GM12878 (cell line): ENCODE results near the gene ARL14. TPM values are rescaled to one million over a fixed set of nuclear protein-coding genes. Genes with fewer than 3 reads are reported as not detected.
A peak's percentile ranks its signal among the peaks of the same experiment; 100 is the strongest.

Experiments used
- ATAC-seq: fragments of 200-7000 bp; cut with Tn5 transposase; 3 replicates; pipeline ENCODE4 v1.9.1; 2020; ENCODE audit warnings: mild to moderate bottlenecking, moderate library complexity
- BruUV-seq: library from RNA; stranded (reverse); fragments of 400-500 nt; replicated peaks from 2 replicates; lab custom pipeline; 2021; lab: Mats Ljungman, UMichigan
- CTCF ChIA-PET: fragments of 300-600 bp; sonication (Branson Sonifier 250); formaldehyde crosslinking; extraction: SDS; loops from one replicate; lab custom pipeline; 2021; ENCODE audit warnings: inconsistent platforms; lab: Yijun Ruan, JAX
- POLR2A ChIA-PET: fragments of 350-600 bp; formaldehyde crosslinking; extraction: SDS; loops from one replicate; lab custom pipeline; 2021; ENCODE audit warnings: inconsistent platforms; lab: Charles Lee
- RAD21 ChIA-PET: fragments of 300-600 bp; sonication (Branson Sonifier 250); formaldehyde crosslinking; loops from one replicate; lab custom pipeline; 2023; ENCODE audit warnings: antibody characterized with exemption; ENCODE audit not compliant: unreplicated experiment; lab: Charles Lee
- SMC1A ChIA-PET: fragments of 300-600 bp; sonication (Branson Sonifier 250); formaldehyde crosslinking; loops from one replicate; lab custom pipeline; 2023; ENCODE audit not compliant: unreplicated experiment, uncharacterized antibody; lab: Charles Lee
- DNase-seq: peaks from one replicate; pipeline ENCODE4 v3.0.0-alpha.2; 2011; ENCODE audit warnings: low read depth, low spot score
- FAIRE-seq: peaks from 3 replicates; lab custom pipeline; 2011; peaks lifted over from hg19 to GRCh38; lab: Jason Lieb, UNC
- H2AFZ ChIP-seq: 2 replicates; pipeline ENCODE4 v1.6.0; 2011; ENCODE audit warnings: low read depth, low read length, control low read depth; ENCODE audit not compliant: control insufficient read depth
- H3K27ac ChIP-seq: 2 replicates; pipeline ENCODE4 v1.5.1; 2011; ENCODE audit warnings: control low read depth; ENCODE audit not compliant: control insufficient read depth, insufficient read depth
- H3K27me3 ChIP-seq, 2 experiments: replicated peaks in 1 of 2; 2 replicates each; pipeline versions ENCODE4 v1.6.0 to v1.6.1; 2011; ENCODE audit warnings: low read length in 1 of 2; ENCODE audit not compliant: control insufficient read depth in 2 of 2, insufficient read depth in 2 of 2
- H3K36me3 ChIP-seq, 2 experiments: 2 replicates each; pipeline ENCODE4 v1.5.1; 2011; ENCODE audit warnings: low read length in 1 of 2; ENCODE audit not compliant: control insufficient read depth in 2 of 2, insufficient read depth in 2 of 2
- H3K4me1 ChIP-seq: 2 replicates; pipeline ENCODE4 v1.6.1; 2011; ENCODE audit warnings: mild to moderate bottlenecking, low read length, moderate library complexity, mixed read lengths; ENCODE audit not compliant: control insufficient read depth, insufficient read depth
- H3K4me2 ChIP-seq: 2 replicates; pipeline ENCODE4 v1.6.0; 2011; ENCODE audit warnings: control low read depth; ENCODE audit not compliant: control insufficient read depth, insufficient read depth
- H3K4me3 ChIP-seq: fragments of 200-600 bp; sonication (generic); 2 replicates; pipeline ENCODE4 v1.5.1; 2016
- H3K79me2 ChIP-seq: 2 replicates; pipeline ENCODE4 v1.6.0; 2011; ENCODE audit warnings: low read length; ENCODE audit not compliant: control insufficient read depth, insufficient read depth
- H3K9ac ChIP-seq: 2 replicates; pipeline ENCODE4 v1.8.0; 2011; ENCODE audit warnings: low read length, control low read depth, mixed read lengths; ENCODE audit not compliant: control insufficient read depth, insufficient read depth
- H3K9me3 ChIP-seq: replicated peaks from 3 replicates; pipeline ENCODE4 v1.5.1; 2011; ENCODE audit warnings: mild to moderate bottlenecking, low read length; ENCODE audit not compliant: control insufficient read depth, insufficient read depth
- H4K20me1 ChIP-seq: 2 replicates; pipeline ENCODE4 v1.6.0; 2011; ENCODE audit not compliant: control insufficient read depth, insufficient read depth
- BCLAF1 ChIP-seq: fragments of 450-650 bp; IDR thresholded peaks from 2 replicates; pipeline ENCODE4 v1.6.1; 2017; ENCODE audit warnings: antibody characterized with exemption, mild to moderate bottlenecking, moderate library complexity
- BHLHE40 ChIP-seq, 2 experiments: fragments of 450-650 bp in 1 of 2; IDR thresholded peaks; 2 replicates each; pipeline ENCODE4 v1.6.1; 2011 to 2017; ENCODE audit warnings: low read depth in 2 of 2, borderline replicate concordance in 1 of 2, improper control_type of control experiment in 1 of 2, low read length in 1 of 2, mild to moderate bottlenecking in 1 of 2
- CHD4 ChIP-seq: fragments of 200-600 bp; sonication (generic); IDR thresholded peaks from 2 replicates; pipeline ENCODE4 v1.6.1; 2016; ENCODE audit warnings: mild to moderate bottlenecking
- EGR1 ChIP-seq, 2 experiments: IDR thresholded peaks; 1 replicate in 1 of 2; 2 replicates in 1 of 2; pipeline ENCODE4 v1.6.1; 2011 to 2012; ENCODE audit warnings: low read depth in 2 of 2, low read length in 2 of 2, borderline replicate concordance in 1 of 2, mild to moderate bottlenecking in 1 of 2, moderate library complexity in 1 of 2
- EP300 ChIP-seq, 2 experiments: fragments of 150-350 bp in 1 of 2; IDR thresholded peaks; 2 replicates each; pipeline ENCODE4 v1.6.1; 2011 to 2012; ENCODE audit warnings: low read depth in 2 of 2, low read length in 2 of 2, borderline replicate concordance in 1 of 2, improper control_type of control experiment in 1 of 2, inconsistent platforms in 1 of 2; ENCODE audit not compliant: control insufficient read depth in 1 of 2
- HSF1 ChIP-seq: fragments of 150-350 bp; IDR thresholded peaks from 2 replicates; pipeline ENCODE4 v1.6.1; 2014; ENCODE audit warnings: mild to moderate bottlenecking, low read depth, low read length
- MXI1 ChIP-seq: fragments of 150-350 bp; IDR thresholded peaks from 2 replicates; pipeline ENCODE4 v1.6.1; 2011; ENCODE audit warnings: low read depth, mild to moderate bottlenecking, inconsistent platforms, low read length, improper control_type of control experiment
- NFYA ChIP-seq: IDR thresholded peaks from 2 replicates; pipeline ENCODE4 v1.6.1; 2011; ENCODE audit warnings: low read depth, mild to moderate bottlenecking, low read length, improper control_type of control experiment, borderline replicate concordance
- NFYB ChIP-seq: IDR thresholded peaks from 2 replicates; pipeline ENCODE4 v1.6.1; 2011; ENCODE audit warnings: low read depth, mild to moderate bottlenecking, low read length, improper control_type of control experiment, moderate library complexity; ENCODE audit not compliant: insufficient read depth
- PML ChIP-seq: IDR thresholded peaks from 2 replicates; pipeline ENCODE4 v1.6.1; 2012; ENCODE audit warnings: low read length, inconsistent platforms
- RAD51 ChIP-seq: fragments of 450-650 bp; IDR thresholded peaks from 2 replicates; pipeline ENCODE4 v1.6.1; 2016; ENCODE audit warnings: moderate library complexity, mild to moderate bottlenecking, inconsistent platforms
- RBBP5 ChIP-seq: fragments of 200-600 bp; sonication (generic); conservative IDR thresholded peaks from 2 replicates; pipeline ENCODE4 v1.6.1; 2016
- SMAD1 ChIP-seq: fragments of 450-650 bp; IDR thresholded peaks from 2 replicates; pipeline ENCODE4 v1.6.1; 2018; ENCODE audit warnings: mild to moderate bottlenecking, low read depth; ENCODE audit not compliant: partially characterized antibody
- SPI1 ChIP-seq: IDR thresholded peaks from 2 replicates; pipeline ENCODE4 v1.6.1; 2011; ENCODE audit warnings: low read depth, mild to moderate bottlenecking, low read length, moderate library complexity, borderline replicate concordance; ENCODE audit not compliant: insufficient read depth
- SREBF2 ChIP-seq: IDR thresholded peaks from 2 replicates; pipeline ENCODE4 v1.6.1; 2012; ENCODE audit warnings: mild to moderate bottlenecking, low read length
- WGBS: methylation state at CpG from one replicate; pipeline ENCODE4 v1.1.6; 2016; ENCODE audit warnings: low lambda C conversion rate; ENCODE audit not compliant: insufficient replicate concordance, insufficient coverage; ENCODE audit errors: missing lambda C conversion rate; 5-methylcytosine and 5-hydroxymethylcytosine counted together
- in situ Hi-C: fragments of 300-500 bp; cut with MboI; formaldehyde crosslinking; loops from 9 replicates; pipeline ENCODE4 v1.14.3; 2018; ENCODE audit warnings: mixed read lengths
- intact Hi-C: fragments of 100-400 bp; cut with micrococcal nuclease; formaldehyde crosslinking; loops from one replicate; pipeline ENCODE4 v1.14.2; 2022; ENCODE audit not compliant: unreplicated experiment
- polyA plus RNA-seq, 11 experiments: library from polyadenylated mRNA; depleted of rRNA in 4 of 11; unstranded in 6 of 11; stranded (reverse) in 5 of 11; fragments of >200 nt; fragmentation: Nextera tagmentation in 4 of 11; fragmentation: Illumina TruSeq in 1 of 11; extraction: Ambion mirVana in 4 of 11; extraction: Trizol in 1 of 11; gene quantifications; 1 replicate in 1 of 11; 2 replicates in 10 of 11; pipeline versions ENCODE4 v1.2.1 to v1.2.3, GENCODE V29; 2011 to 2016; ENCODE audit warnings: inconsistent platforms in 2 of 11, missing spikeins in 2 of 11, low read depth in 1 of 11
- total RNA-seq, 4 experiments: library from RNA; depleted of rRNA in 3 of 4; stranded (reverse); fragments of >200 nt in 3 of 4; fragmentation: Illumina TruSeq in 1 of 4; extraction: Trizol in 1 of 4; gene quantifications; 2 replicates each; pipeline versions ENCODE4 v1.2.1 to v1.2.3, GENCODE V29; 2013 to 2021

ARL14 gene
- total and polyA plus RNA-seq, 10 of the 15 experiments (the other 5 are each of a cell fraction or from before 2014, with no cell fraction given) = 0.04 to 0.18 TPM; not detected in 8

DNA sequence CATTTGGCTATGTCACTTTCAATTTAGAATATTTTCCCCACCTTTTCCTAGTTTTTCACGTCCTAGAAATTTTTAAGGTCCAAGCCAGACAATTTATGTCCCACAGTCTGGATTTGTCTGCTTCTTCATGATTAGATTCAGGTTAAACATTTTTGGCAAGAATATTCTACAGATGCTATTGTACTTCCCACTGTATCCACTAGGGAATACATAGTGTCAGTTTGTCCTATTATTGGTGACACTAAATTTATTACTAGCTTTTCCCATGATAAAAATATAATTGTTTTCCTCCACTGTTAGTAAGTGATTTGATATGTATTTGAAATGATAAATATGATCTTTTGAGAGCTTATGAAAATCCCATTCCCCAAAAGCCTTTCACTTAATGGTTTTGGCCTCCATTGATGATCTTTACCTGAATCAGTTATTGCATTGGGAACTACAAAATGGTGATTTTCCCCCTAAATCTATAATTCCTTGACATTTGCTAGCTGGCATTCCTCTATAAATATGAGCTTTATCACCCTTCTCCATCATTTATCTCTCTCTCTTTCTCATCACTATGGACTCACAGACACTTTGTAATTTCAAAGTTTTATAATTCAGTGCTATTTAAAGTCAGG, 8.3 kb downstream of the ARL14 start:
- no TSS peak for BruUV-seq
- no peak overlapping the region for H2AFZ ChIP-seq
- in situ Hi-C loops (no loop called here), intact Hi-C loops (no loop called here)
- ATAC-seq (peak; percentile 36; the same call in 1 of the 3 replicates), DNase-seq (no peak), FAIRE-seq (no peak)
- ChIA-PET POLR2A (interaction anchor here (0.6 kb wide), 1 partner anchor 272 kb away, joined by 5 read pairs; no protein-coding TSS in a partner anchor), SMC1A (interaction anchor here (0.7 to 1.1 kb wide), 3 partner anchors 18 to 21 kb away, joined by 3 to 4 read pairs (median 3); no protein-coding TSS in a partner anchor), RAD21 (interaction anchor here (2.2 kb wide), 1 partner anchor 259 kb away, joined by 7 read pairs; no protein-coding TSS in a partner anchor), CTCF (interaction anchor here (0.7 to 3.9 kb wide), 9 partner anchors 10 to 590 kb away, joined by 3 to 46 read pairs (median 3); no protein-coding TSS in a partner anchor)
- H3K79me2 ChIP-seq = no peaks in the 10 kb centered on the region
- TF ChIP-seq CHD4 = no peak
- no peak for TF ChIP-seq HSF1
- TF ChIP-seq NFYB = no peak
- TF ChIP-seq SMAD1 = no peak
- no peak for TF ChIP-seq MXI1
- TF ChIP-seq SPI1 = no peak
- no peak for TF ChIP-seq BHLHE40 (IDR thresholded peaks at IDR 0.05; ENCODE audit: borderline replicate concordance in 1 of 2, low read depth in 2 of 2, low read length in 1 of 2)
- no peak for TF ChIP-seq EGR1 (IDR thresholded peaks at IDR 0.05; ENCODE audit: borderline replicate concordance in 1 of 2, low read depth in 2 of 2, low read length in 2 of 2)
- no peak for TF ChIP-seq NFYA
- no peak for TF ChIP-seq SREBF2
- TF ChIP-seq RAD51 = no peak
- TF ChIP-seq RBBP5 = no peak
- TF ChIP-seq EP300 (IDR thresholded peaks at IDR 0.05; ENCODE audit: borderline replicate concordance in 1 of 2, control insufficient read depth in 1 of 2, low read depth in 2 of 2, low read length in 2 of 2) = no peak
- TF ChIP-seq BCLAF1 = no peak
- no peak for TF ChIP-seq PML
- no peaks in the 10 kb centered on the region for H3K4me1 ChIP-seq
- no peak overlapping the region for H3K9ac ChIP-seq
- WGBS = 89% methylated on average over 1 of the region's 1 CpG
- H3K27me3 ChIP-seq = no peaks in the 10 kb centered on the region
- H3K36me3 ChIP-seq = no peaks in the 10 kb centered on the region
- no peak overlapping the region for H3K27ac ChIP-seq
- H3K4me3 ChIP-seq = no peak overlapping the region
- H3K4me2 ChIP-seq = no peak overlapping the region
- no peaks in the 10 kb centered on the region for H4K20me1 ChIP-seq
- no peaks in the 10 kb centered on the region for H3K9me3 ChIP-seq
